GM13977 (cell line): ENCODE data around the gene SERPINA6.

Experiments
- DNase-seq: peaks from one replicate; pipeline ENCODE4 v3.0.0; 2012; ENCODE audit warnings: low spot score
- in situ Hi-C: fragments of 300-500 bp; cut with MboI; formaldehyde crosslinking; loops from one replicate; pipeline ENCODE4 v1.12.0; 2022; ENCODE audit warnings: low sequenced_read_pairs, low pct_unique_long_range_greater_than_20kb, mixed read lengths, inconsistent platforms; ENCODE audit not compliant: unreplicated experiment
- TF ChIP-seq, protein P1 (sequence below): IDR thresholded peaks from 2 replicates; pipeline ENCODE4 v1.5.1; 2012; ENCODE audit warnings: mild to moderate bottlenecking, control low read depth; ENCODE audit not compliant: insufficient read depth; ENCODE audit errors: extremely low read depth, missing control alignments

SERPINA6 gene

GRCh38 chr14:94314890-94315289 is 8.2 kb downstream of the SERPINA6 start:
- in situ Hi-C loops, result no loop called here
- DNase-seq, result no peak
- TF ChIP-seq, protein P1, sequence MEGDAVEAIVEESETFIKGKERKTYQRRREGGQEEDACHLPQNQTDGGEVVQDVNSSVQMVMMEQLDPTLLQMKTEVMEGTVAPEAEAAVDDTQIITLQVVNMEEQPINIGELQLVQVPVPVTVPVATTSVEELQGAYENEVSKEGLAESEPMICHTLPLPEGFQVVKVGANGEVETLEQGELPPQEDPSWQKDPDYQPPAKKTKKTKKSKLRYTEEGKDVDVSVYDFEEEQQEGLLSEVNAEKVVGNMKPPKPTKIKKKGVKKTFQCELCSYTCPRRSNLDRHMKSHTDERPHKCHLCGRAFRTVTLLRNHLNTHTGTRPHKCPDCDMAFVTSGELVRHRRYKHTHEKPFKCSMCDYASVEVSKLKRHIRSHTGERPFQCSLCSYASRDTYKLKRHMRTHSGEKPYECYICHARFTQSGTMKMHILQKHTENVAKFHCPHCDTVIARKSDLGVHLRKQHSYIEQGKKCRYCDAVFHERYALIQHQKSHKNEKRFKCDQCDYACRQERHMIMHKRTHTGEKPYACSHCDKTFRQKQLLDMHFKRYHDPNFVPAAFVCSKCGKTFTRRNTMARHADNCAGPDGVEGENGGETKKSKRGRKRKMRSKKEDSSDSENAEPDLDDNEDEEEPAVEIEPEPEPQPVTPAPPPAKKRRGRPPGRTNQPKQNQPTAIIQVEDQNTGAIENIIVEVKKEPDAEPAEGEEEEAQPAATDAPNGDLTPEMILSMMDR, result no peak

- TF ChIP-seq, protein P1, result no peak
- DNase-seq, result no peak
- in situ Hi-C loops, result no loop called here
Observed at GRCh38 chr14:94313991-94314655, 9.0 kb downstream of the SERPINA6 start.

DNA sequence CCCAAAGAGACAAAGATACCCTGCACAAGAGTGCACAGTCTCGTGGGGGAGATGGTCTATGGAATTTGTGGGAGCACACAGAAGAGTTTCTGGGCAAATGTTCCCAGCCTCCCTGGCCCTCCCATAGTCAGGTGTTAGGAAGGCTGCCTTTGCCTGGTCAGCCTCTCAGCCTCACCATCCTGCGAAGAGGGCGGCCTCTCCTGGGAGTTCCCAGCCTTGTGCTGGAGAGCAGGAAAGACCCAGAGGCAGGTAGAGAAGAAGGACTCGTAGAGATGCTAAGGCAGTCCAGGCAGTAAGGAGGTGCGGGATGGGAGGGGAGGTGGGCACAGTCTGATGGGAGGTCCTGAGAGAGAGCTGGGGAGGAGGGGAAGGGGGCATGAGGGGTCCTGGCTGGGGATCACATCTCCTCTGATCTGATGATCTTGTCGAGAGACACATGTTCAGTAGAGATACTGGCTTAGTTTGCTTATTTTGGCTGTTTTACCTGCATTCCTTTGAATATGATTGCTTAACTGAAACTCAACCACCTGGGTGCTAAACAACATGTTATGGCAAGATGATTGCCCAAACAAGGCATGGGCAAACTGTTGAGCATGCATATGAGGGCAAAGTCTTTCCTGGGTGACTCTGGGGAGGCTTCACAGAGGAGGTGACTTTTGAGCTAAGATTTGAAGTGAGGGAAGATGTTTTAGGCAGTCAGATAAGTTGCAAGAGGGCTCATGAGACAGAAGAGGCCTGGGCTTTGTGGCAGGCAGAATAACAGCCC is 10.5 kb downstream of the SERPINA6 start:
- TF ChIP-seq, protein P1, result no peak
- DNase-seq, result no peak
- in situ Hi-C loops, result no loop called here

DNA sequence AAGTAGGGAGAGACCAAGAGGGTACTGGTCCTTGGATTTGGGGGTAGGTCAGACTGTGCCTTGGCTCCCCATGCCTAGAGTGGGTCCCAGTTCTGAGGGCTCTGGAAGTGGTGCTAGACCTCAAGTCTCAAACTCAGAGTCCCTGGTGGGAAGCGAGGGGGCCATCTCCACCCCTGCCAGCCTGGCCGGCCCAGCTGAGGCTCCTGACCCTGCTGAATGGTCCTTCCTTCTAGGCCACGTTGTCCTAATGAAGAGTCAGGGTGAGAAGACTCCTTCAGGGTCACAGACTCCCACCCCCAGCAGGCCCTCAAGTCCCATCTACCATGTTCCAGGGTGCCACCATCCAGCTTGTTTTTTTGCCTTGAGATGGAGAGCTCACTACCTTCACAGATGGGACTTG is 12.9 kb downstream of the SERPINA6 start:
- TF ChIP-seq, protein P1, result no peak
- in situ Hi-C loops, result no loop called here
- DNase-seq, result no peak

GRCh38 chr14:94309721-94310120 is 13.4 kb downstream of the SERPINA6 start:
- in situ Hi-C loops, result no loop called here
- no peak for DNase-seq
- TF ChIP-seq, protein P1, result no peak

DNA sequence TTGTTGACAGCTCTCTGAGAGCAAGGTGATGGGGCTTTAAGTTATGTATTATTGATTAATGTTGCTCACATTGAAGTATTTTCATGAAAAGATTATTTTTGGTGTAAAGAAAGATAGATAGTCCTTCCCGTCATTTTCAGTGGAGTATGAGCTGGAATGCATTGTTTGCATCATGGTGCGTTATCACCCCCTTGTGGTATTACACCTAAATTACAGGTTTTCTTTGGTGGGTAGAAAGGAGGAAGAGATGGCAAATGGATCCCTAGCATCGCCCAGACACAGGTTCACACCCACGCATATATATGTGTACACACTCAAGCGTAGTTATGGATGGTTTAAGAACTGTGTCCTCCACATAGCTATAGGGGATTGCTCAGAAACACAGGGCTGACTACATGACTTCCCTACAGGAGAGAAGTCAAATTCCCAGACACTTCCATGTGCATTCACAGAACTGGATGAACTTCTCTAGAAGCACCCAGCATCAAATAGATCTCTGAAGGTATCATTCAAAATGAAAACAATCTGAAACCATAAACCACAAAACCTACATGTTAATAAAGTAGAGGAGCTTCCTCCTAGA is 15.6 kb downstream of the SERPINA6 start:
- in situ Hi-C loops, result no loop called here
- DNase-seq, result no peak
- TF ChIP-seq, protein P1, result no peak
